Measurements from ENCODE around the gene PARL.

GRCh38 chr3:183931881-183932280, 47.2 kb upstream of the PARL start:
- no peak for TF ChIP-seq CTCF (IDR thresholded peaks at IDR 0.05 in 2 of 3, conservative IDR thresholded peaks at IDR 0.05 in 1 of 3; ENCODE audit: borderline replicate concordance in 1 of 3, insufficient read depth in 1 of 3, low read depth in 2 of 3, low read length in 2 of 3)
- TF ChIP-seq POLR2A (IDR thresholded peaks at IDR 0.05; ENCODE audit: borderline replicate concordance, extremely low read depth, insufficient read depth, insufficient read length) = no peak
- TF ChIP-seq ZBTB33 (IDR thresholded peaks at IDR 0.05; ENCODE audit: extremely low read depth, insufficient replicate concordance, low read length) = no peak
- TF ChIP-seq EZH2 (IDR thresholded peaks at IDR 0.05) = no peak
- TF ChIP-seq TCF7L2 (IDR thresholded peaks at IDR 0.05; ENCODE audit: borderline replicate concordance, extremely low read depth, insufficient read depth, insufficient read length) = no peak
- TF ChIP-seq SP1 (IDR thresholded peaks at IDR 0.05; ENCODE audit: low read depth) = no peak
- TF ChIP-seq FOSL1 (IDR thresholded peaks at IDR 0.05; ENCODE audit: low read depth) = no peak
- TF ChIP-seq JUND (IDR thresholded peaks at IDR 0.05) = no peak
- TF ChIP-seq POLR2AphosphoS5 (IDR thresholded peaks at IDR 0.05; ENCODE audit: low read depth, low read length) = no peak
- no peak for TF ChIP-seq MAX (IDR thresholded peaks at IDR 0.05)
- no peak for TF ChIP-seq ATF3 (IDR thresholded peaks at IDR 0.05)

Measured in HCT116 (cell line).